ENCODE measurements around the gene KLHL29.

GRCh38 chr2:23404426-23404825, 19.4 kb downstream of the KLHL29 start:
- TF ChIP-seq, protein P1, sequence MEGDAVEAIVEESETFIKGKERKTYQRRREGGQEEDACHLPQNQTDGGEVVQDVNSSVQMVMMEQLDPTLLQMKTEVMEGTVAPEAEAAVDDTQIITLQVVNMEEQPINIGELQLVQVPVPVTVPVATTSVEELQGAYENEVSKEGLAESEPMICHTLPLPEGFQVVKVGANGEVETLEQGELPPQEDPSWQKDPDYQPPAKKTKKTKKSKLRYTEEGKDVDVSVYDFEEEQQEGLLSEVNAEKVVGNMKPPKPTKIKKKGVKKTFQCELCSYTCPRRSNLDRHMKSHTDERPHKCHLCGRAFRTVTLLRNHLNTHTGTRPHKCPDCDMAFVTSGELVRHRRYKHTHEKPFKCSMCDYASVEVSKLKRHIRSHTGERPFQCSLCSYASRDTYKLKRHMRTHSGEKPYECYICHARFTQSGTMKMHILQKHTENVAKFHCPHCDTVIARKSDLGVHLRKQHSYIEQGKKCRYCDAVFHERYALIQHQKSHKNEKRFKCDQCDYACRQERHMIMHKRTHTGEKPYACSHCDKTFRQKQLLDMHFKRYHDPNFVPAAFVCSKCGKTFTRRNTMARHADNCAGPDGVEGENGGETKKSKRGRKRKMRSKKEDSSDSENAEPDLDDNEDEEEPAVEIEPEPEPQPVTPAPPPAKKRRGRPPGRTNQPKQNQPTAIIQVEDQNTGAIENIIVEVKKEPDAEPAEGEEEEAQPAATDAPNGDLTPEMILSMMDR (conservative IDR thresholded peaks at IDR 0.05; ENCODE audit: low read length) = peak; percentile 69
- TF ChIP-seq EZH2phosphoT487 (IDR thresholded peaks at IDR 0.05; ENCODE audit: borderline replicate concordance) = no peak

Data from Loucy (cell line).